ENCODE measurements around the gene AZU1.

The AZU1 gene

GRCh38 chr19:862581-863314 is 35.1 kb downstream of the AZU1 start:
- no peak for TF ChIP-seq ZNF433 (tag by site-specific recombination; IDR thresholded peaks at IDR 0.05; ENCODE audit: low read depth)
- TF ChIP-seq KLF7 (tag by site-specific recombination; IDR thresholded peaks at IDR 0.05; ENCODE audit: borderline replicate concordance), result 0 out of 2 replicates have a peak, but pooled peaks have one; percentile 13
- no peak for TF ChIP-seq ZNF76 (tag by site-specific recombination; IDR thresholded peaks at IDR 0.05; ENCODE audit: borderline replicate concordance, low read depth)
- peak; percentile 85 for TF ChIP-seq KLF9 (tag by site-specific recombination; IDR thresholded peaks at IDR 0.05; ENCODE audit: low read depth)
- TF ChIP-seq KLF1 (tag by site-specific recombination; IDR thresholded peaks at IDR 0.05), result peak; percentile 22
- TF ChIP-seq KLF8 (tag by site-specific recombination; IDR thresholded peaks at IDR 0.05), result peak; percentile 28; the same call in 1 of the 2 replicates
- TF ChIP-seq ZNF600 (tag by site-specific recombination; IDR thresholded peaks at IDR 0.05), result peak; percentile 51; the same call in 1 of the 2 replicates
- H3K4me3 ChIP-seq (ENCODE audit: low read depth, low read length), result no peak overlapping the region
- H3K4me1 ChIP-seq (ENCODE audit: control insufficient read depth, insufficient read depth, low read length), result no peaks in the 10 kb centered on the region
- CTCF ChIA-PET, result interaction anchor here (0.9 to 1.8 kb wide), 3 partner anchors 58 to 99 kb away, joined by 3 to 10 read pairs (median 5); no protein-coding TSS in a partner anchor
- H3K27ac ChIP-seq (ENCODE audit: extremely low read depth, low read depth, low read length), result no peak overlapping the region
- POLR2A ChIA-PET, result interaction anchor here (0.5 to 1.4 kb wide), 2 partner anchors 16 to 30 kb away, joined by 3 to 6 read pairs; partner anchors contain the start of genes MED16 and RNU6-9
- H3K36me3 ChIP-seq (ENCODE audit: control insufficient read depth in 2 of 2, insufficient read depth in 1 of 2, low read length in 2 of 2), result peaks cover 0 to 5% of the 10 kb centered on the region in 2 experiments; a peak in 1 of 3 replicates
- no peaks in the 10 kb centered on the region for H3K9me3 ChIP-seq (ENCODE audit: control insufficient read depth, insufficient read depth, low read depth, low read length)

GRCh38 chr19:863315-863620 is 35.6 kb downstream of the AZU1 start:
- TF ChIP-seq ZFP37 (tag by site-specific recombination; IDR thresholded peaks at IDR 0.05) (no peak), KLF8 (tag by site-specific recombination; IDR thresholded peaks at IDR 0.05) (0 out of 2 replicates have a peak, but pooled peaks have one; percentile 10), ZNF664 (tag by site-specific recombination; IDR thresholded peaks at IDR 0.05) (peak; percentile 79; the same call in 1 of the 2 replicates)
- ChIA-PET CTCF (interaction anchor here (0.6 to 1.8 kb wide), 10 partner anchors 17 to 145 kb away, joined by 3 to 10 read pairs (median 4); partner anchors contain the start of gene RNU6-9), POLR2A (interaction anchor here (0.5 to 1.4 kb wide), 3 partner anchors 15 to 289 kb away, joined by 3 to 6 read pairs (median 4); partner anchors contain the start of genes MED16 and RNU6-9)
- Histone ChIP-seq H3K4me3 (ENCODE audit: low read depth, low read length) (no peak overlapping the region), H3K36me3 (ENCODE audit: control insufficient read depth in 2 of 2, insufficient read depth in 1 of 2, low read length in 2 of 2) (peaks cover 0 to 10% of the 10 kb centered on the region in 2 experiments; a peak in 1 of 3 replicates), H3K27ac (ENCODE audit: extremely low read depth, low read depth, low read length) (no peak overlapping the region), H3K4me1 (ENCODE audit: control insufficient read depth, insufficient read depth, low read length) (no peaks in the 10 kb centered on the region), H3K9me3 (ENCODE audit: control insufficient read depth, insufficient read depth, low read depth, low read length) (no peaks in the 10 kb centered on the region)

- peaks cover 7 to 38% of the 10 kb centered on the region in 2 experiments; a peak in 2 of 3 replicates for H3K36me3 ChIP-seq (ENCODE audit: control insufficient read depth in 2 of 2, insufficient read depth in 1 of 2, low read length in 2 of 2)
- no peak overlapping the region for H3K27ac ChIP-seq (ENCODE audit: extremely low read depth, low read depth, low read length)
- no peak for TF ChIP-seq ZNF324 (tag by site-specific recombination; IDR thresholded peaks at IDR 0.05)
- no peak for TF ChIP-seq ZNF449 (tag by site-specific recombination; IDR thresholded peaks at IDR 0.05)
- TF ChIP-seq ZNF629 (tag by site-specific recombination; IDR thresholded peaks at IDR 0.05), result no peak
- TF ChIP-seq ZNF169 (tag by site-specific recombination; IDR thresholded peaks at IDR 0.05), result no peak
- TF ChIP-seq ZNF37A (tag by site-specific recombination; IDR thresholded peaks at IDR 0.05), result no peak
- no peak for TF ChIP-seq ZNF404 (tag by site-specific recombination; IDR thresholded peaks at IDR 0.05)
- no peak for TF ChIP-seq ZNF302 (tag by site-specific recombination; IDR thresholded peaks at IDR 0.05; ENCODE audit: low read depth)
- TF ChIP-seq ZNF626 (tag by site-specific recombination; IDR thresholded peaks at IDR 0.05), result no peak
- TF ChIP-seq YY2 (tag by site-specific recombination; IDR thresholded peaks at IDR 0.05), result no peak
- TF ChIP-seq ZBTB10 (tag by site-specific recombination; IDR thresholded peaks at IDR 0.05), result no peak
- TF ChIP-seq MZF1 (tag by site-specific recombination; IDR thresholded peaks at IDR 0.05; ENCODE audit: borderline replicate concordance), result no peak
- TF ChIP-seq ZNF202 (tag by site-specific recombination; IDR thresholded peaks at IDR 0.05; ENCODE audit: borderline replicate concordance), result no peak
- TF ChIP-seq ZNF398 (tag by site-specific recombination; IDR thresholded peaks at IDR 0.05), result no peak
- TF ChIP-seq FEZF1 (tag by site-specific recombination; IDR thresholded peaks at IDR 0.05), result no peak
- TF ChIP-seq ZNF10 (tag by site-specific recombination; IDR thresholded peaks at IDR 0.05), result no peak
- no peak for TF ChIP-seq KLF10 (tag by site-specific recombination; IDR thresholded peaks at IDR 0.05)
- ChIA-PET CTCF (no interaction called here), POLR2A (no interaction called here)
- no peak overlapping the region for H3K4me3 ChIP-seq (ENCODE audit: low read depth, low read length)
- H3K9me3 ChIP-seq (ENCODE audit: control insufficient read depth, insufficient read depth, low read depth, low read length), result no peaks in the 10 kb centered on the region
- no peaks in the 10 kb centered on the region; the same call in 1 of the 2 replicates for H3K4me1 ChIP-seq (ENCODE audit: control insufficient read depth, insufficient read depth, low read length)
Measured at GRCh38 chr19:866769-867300, 39.2 kb downstream of the AZU1 start.

Data from HEK293 (cell line).